Measurements from ENCODE around the gene HHATL.

Gene HHATL

GRCh38 chr3:42684632-42685362 lies 17.8 kb downstream of the HHATL start:
- no peak for DNase-seq (ENCODE audit: low read depth, low spot score)

- DNase-seq (ENCODE audit: low read depth, low spot score) = no peak
Measured at GRCh38 chr3:42683875-42684598, 18.6 kb downstream of the HHATL start.

- DNase-seq (ENCODE audit: low read depth, low spot score) = no peak
Measured at GRCh38 chr3:42682301-42683070, 20.1 kb downstream of the HHATL start.

GRCh38 chr3:42681361-42682038 lies 21.1 kb downstream of the HHATL start:
- DNase-seq (ENCODE audit: low read depth, low spot score) = no peak

GRCh38 chr3:42680806-42681205 lies 21.8 kb downstream of the HHATL start:
- DNase-seq (ENCODE audit: low read depth, low spot score) = no peak

- DNase-seq (ENCODE audit: low read depth, low spot score) = no peak
Measured at GRCh38 chr3:42680271-42680670, 22.3 kb downstream of the HHATL start.

- DNase-seq (ENCODE audit: low read depth, low spot score) = no peak
Measured at GRCh38 chr3:42678447-42678846, 24.2 kb downstream of the HHATL start.

GRCh38 chr3:42675909-42676308 lies 26.7 kb downstream of the HHATL start:
- no peak for DNase-seq (ENCODE audit: low read depth, low spot score)

- no peak for DNase-seq (ENCODE audit: low read depth, low spot score)
Measured at GRCh38 chr3:42674146-42674545, 28.5 kb downstream of the HHATL start.

- no peak for DNase-seq (ENCODE audit: low read depth, low spot score)
Measured at GRCh38 chr3:42673082-42673481, 29.5 kb downstream of the HHATL start.

GRCh38 chr3:42672515-42672914 lies 30.1 kb downstream of the HHATL start:
- no peak for DNase-seq (ENCODE audit: low read depth, low spot score)

- DNase-seq (ENCODE audit: low read depth, low spot score) = no peak
Measured at GRCh38 chr3:42670670-42671069, 31.9 kb downstream of the HHATL start.

GRCh38 chr3:42670051-42670576 lies 32.5 kb downstream of the HHATL start:
- DNase-seq (ENCODE audit: low read depth, low spot score) = no peak

GRCh38 chr3:42668793-42669217 lies 33.8 kb downstream of the HHATL start:
- no peak for DNase-seq (ENCODE audit: low read depth, low spot score)

GRCh38 chr3:42668413-42668760 lies 34.2 kb downstream of the HHATL start:
- DNase-seq (ENCODE audit: low read depth, low spot score) = no peak

- no peak for DNase-seq (ENCODE audit: low read depth, low spot score)
Measured at GRCh38 chr3:42667523-42668412, 34.8 kb downstream of the HHATL start.

- DNase-seq (ENCODE audit: low read depth, low spot score) = no peak
Measured at GRCh38 chr3:42667096-42667522, 35.5 kb downstream of the HHATL start.

- DNase-seq (ENCODE audit: low read depth, low spot score) = no peak
Measured at GRCh38 chr3:42666577-42666998, 36.0 kb downstream of the HHATL start.

GRCh38 chr3:42666022-42666421 lies 36.6 kb downstream of the HHATL start:
- no peak for DNase-seq (ENCODE audit: low read depth, low spot score)

GRCh38 chr3:42665050-42665878 lies 37.3 kb downstream of the HHATL start:
- DNase-seq (ENCODE audit: low read depth, low spot score) = no peak
